Panc1 (cell line): ENCODE data around the gene VANGL2. TPM values are rescaled to one million over a fixed set of nuclear protein-coding genes. Genes with fewer than 3 reads are reported as not detected.

Source experiments
- ATAC-seq: fragments of 200-7000 bp; cut with Tn5 transposase; 2 replicates; pipeline ENCODE4 v1.9.1; 2020; ENCODE audit warnings: mild to moderate bottlenecking, moderate library complexity
- BruUV-seq: library from RNA; stranded (reverse); fragments of 400-500 nt; replicated peaks from 2 replicates; lab custom pipeline; 2021; lab: Mats Ljungman, UMichigan
- CTCF ChIA-PET: fragments of 300-600 bp; sonication (Branson Sonifier 250); formaldehyde crosslinking; loops from one replicate; lab custom pipeline; 2022; ENCODE audit warnings: antibody characterized with exemption; lab: Charles Lee
- POLR2A ChIA-PET: fragments of 300-600 bp; sonication (Branson Sonifier 250); formaldehyde crosslinking; loops from one replicate; lab custom pipeline; 2022; ENCODE audit warnings: antibody characterized with exemption; lab: Charles Lee
- DNase-seq: peaks from one replicate; pipeline ENCODE4 v3.0.0-alpha.2; 2010; ENCODE audit warnings: low read depth, low spot score
- H3K27ac ChIP-seq: 2 replicates; pipeline ENCODE4 v1.5.1; 2011; ENCODE audit warnings: mild to moderate bottlenecking, low read length, inconsistent platforms
- H3K27me3 ChIP-seq: fragments of 200-500 bp; sonication (Bioruptor generic); 2 replicates; pipeline ENCODE4 v1.6.0; 2014; ENCODE audit warnings: low read length, inconsistent platforms; ENCODE audit not compliant: control insufficient read depth, insufficient read depth
- H3K36me3 ChIP-seq: fragments of 200-500 bp; sonication (Bioruptor generic); 2 replicates; pipeline ENCODE4 v1.5.1; 2014; ENCODE audit warnings: inconsistent platforms, mild to moderate bottlenecking, low read length, moderate library complexity; ENCODE audit not compliant: control insufficient read depth, insufficient read depth
- H3K4me1 ChIP-seq: 2 replicates; pipeline ENCODE4 v1.5.1; 2011; ENCODE audit warnings: inconsistent platforms, mild to moderate bottlenecking, low read length, moderate library complexity; ENCODE audit not compliant: control insufficient read depth, insufficient read depth
- H3K4me3 ChIP-seq, 2 experiments: 2 replicates each; pipeline ENCODE4 v1.5.1; 2011 to 2012; ENCODE audit warnings: low read depth in 2 of 2, low read length in 2 of 2, mild to moderate bottlenecking in 2 of 2, inconsistent platforms in 1 of 2, moderate library complexity in 1 of 2
- H3K9me3 ChIP-seq: fragments of 200-500 bp; sonication (Bioruptor generic); 2 replicates; pipeline ENCODE4 v1.5.1; 2014; ENCODE audit warnings: low read depth, mild to moderate bottlenecking, inconsistent platforms, low read length, moderate library complexity; ENCODE audit not compliant: control insufficient read depth, insufficient read depth
- CTCF ChIP-seq: fragments of 450-650 bp; IDR thresholded peaks from 2 replicates; pipeline ENCODE4 v1.5.1; 2017; ENCODE audit warnings: mild to moderate bottlenecking
- POLR2AphosphoS5 ChIP-seq: IDR thresholded peaks from 2 replicates; pipeline ENCODE4 v1.6.1; 2012; ENCODE audit warnings: mild to moderate bottlenecking, low read depth, low read length, moderate library complexity
- REST ChIP-seq, 2 experiments: IDR thresholded peaks; 2 replicates each; pipeline ENCODE4 v1.6.1; 2011 to 2012; ENCODE audit warnings: low read depth in 2 of 2, control low read depth in 1 of 2, low read length in 1 of 2, mild to moderate bottlenecking in 1 of 2, moderate library complexity in 1 of 2; ENCODE audit not compliant: insufficient read depth in 1 of 2
- SIN3A ChIP-seq: IDR thresholded peaks from 2 replicates; pipeline ENCODE4 v1.6.1; 2012; ENCODE audit warnings: low read depth, mild to moderate bottlenecking, low read length, moderate library complexity, borderline replicate concordance; ENCODE audit not compliant: insufficient read depth
- TCF7L2 ChIP-seq: IDR thresholded peaks from 2 replicates; pipeline ENCODE4 v1.6.1; 2011; ENCODE audit warnings: mild to moderate bottlenecking, low read depth, low read length, inconsistent platforms
- in situ Hi-C: cut with HindIII; loops from 2 replicates; pipeline ENCODE4 v1.10.0; 2016; ENCODE audit warnings: low sequenced_read_pairs, low pct_unique_long_range_greater_than_20kb
- intact Hi-C: fragments of 100-400 bp; cut with micrococcal nuclease; formaldehyde crosslinking; loops from one replicate; pipeline ENCODE4 v1.10.0; 2022; ENCODE audit not compliant: unreplicated experiment
- total RNA-seq: library from RNA; stranded (reverse); gene quantifications from one replicate; pipeline ENCODE4 v1.2.1, GENCODE V29; 2021; ENCODE audit not compliant: unreplicated experiment

The VANGL2 gene
- total RNA-seq, 1 experiment from 2014 or later: 0.10 TPM

- CTCF ChIA-PET: no interaction called here
- intact Hi-C loops (no loop called here), in situ Hi-C loops (no loop called here)
- Histone ChIP-seq H3K27me3 (peaks cover 2% of the 10 kb centered on the region; the same call in 1 of the 2 replicates), H3K4me3 (no peak overlapping the region), H3K36me3 (no peaks in the 10 kb centered on the region), H3K27ac (no peak overlapping the region), H3K9me3 (no peaks in the 10 kb centered on the region), H3K4me1 (no peaks in the 10 kb centered on the region)
- POLR2A ChIA-PET: no interaction called here
- no peak for TF ChIP-seq REST (IDR thresholded peaks at IDR 0.05; ENCODE audit: insufficient read depth in 1 of 2, low read depth in 2 of 2, low read length in 1 of 2)
- TF ChIP-seq SIN3A: no peak
- TF ChIP-seq TCF7L2: no peak
- no peak for TF ChIP-seq POLR2AphosphoS5
- no peak for TF ChIP-seq CTCF
- no peak for ATAC-seq
- no TSS peak for BruUV-seq
- DNase-seq: no peak
These were observed 54.2 kb downstream of the VANGL2 start for GRCh38 chr1:160454371-160455152.

- POLR2A ChIA-PET: no interaction called here
- Histone ChIP-seq H3K27me3 (peaks cover 2% of the 10 kb centered on the region; the same call in 1 of the 2 replicates), H3K36me3 (no peaks in the 10 kb centered on the region), H3K27ac (no peak overlapping the region), H3K4me1 (no peaks in the 10 kb centered on the region), H3K9me3 (no peaks in the 10 kb centered on the region), H3K4me3 (no peak overlapping the region)
- in situ Hi-C loops (no loop called here), intact Hi-C loops (no loop called here)
- TF ChIP-seq TCF7L2: no peak
- no peak for TF ChIP-seq REST (IDR thresholded peaks at IDR 0.05; ENCODE audit: insufficient read depth in 1 of 2, low read depth in 2 of 2, low read length in 1 of 2)
- no peak for TF ChIP-seq SIN3A
- no peak for TF ChIP-seq POLR2AphosphoS5
- no peak for TF ChIP-seq CTCF
- BruUV-seq: no TSS peak
- no peak for DNase-seq
- ATAC-seq: no peak
- CTCF ChIA-PET: no interaction called here
These were observed 54.8 kb downstream of the VANGL2 start for GRCh38 chr1:160455153-160455517.
